Gastrocnemius medialis (tissue), 4 donors: ENCODE results near the gene TBX3.

Source experiments
- CTCF ChIP-seq, 5 experiments: fragments of 450-650 bp in 3 of 5; fragments of 200-600 bp in 2 of 5; sonication (generic) in 2 of 5; IDR thresholded peaks in 4 of 5; conservative IDR thresholded peaks in 1 of 5; 1 replicate in 4 of 5; 2 replicates in 1 of 5; pipeline ENCODE4 v1.5.1; 2016 to 2019; ENCODE audit warnings: antibody characterized with exemption in 5 of 5, mild to moderate bottlenecking in 3 of 5, moderate library complexity in 3 of 5
- POLR2A ChIP-seq, 2 donors: fragments of 450-650 bp; IDR thresholded peaks; one replicate each; pipeline ENCODE4 v1.6.1; 2017; ENCODE audit warnings: antibody characterized with exemption in 2 of 2, mild to moderate bottlenecking in 2 of 2, moderate library complexity in 2 of 2

GRCh38 chr12:114688256-114688845 lies 4.4 kb upstream of the TBX3 start:
- no peak for TF ChIP-seq CTCF (IDR thresholded peaks at IDR 0.05 in 4 of 5, conservative IDR thresholded peaks at IDR 0.05 in 1 of 5)
- no peak for TF ChIP-seq POLR2A (IDR thresholded peaks at IDR 0.05)
